HG03565 (cell line): ENCODE data around the gene DBR1.
A peak's percentile ranks its signal among the peaks of the same experiment; 100 is the strongest.
"Not testable (repeated sequence)": the region's sequence is repeated elsewhere in the genome, so short reads cannot be mapped to it uniquely, and the experiment has no call there.

ENCODE experiments used
- ATAC-seq: cut with Tn5 transposase; IDR thresholded peaks from one replicate; pipeline ENCODE4 v1.9.1; 2021; ENCODE audit warnings: mild to moderate bottlenecking, moderate library complexity; ENCODE audit not compliant: unreplicated experiment

DBR1 gene

DNA sequence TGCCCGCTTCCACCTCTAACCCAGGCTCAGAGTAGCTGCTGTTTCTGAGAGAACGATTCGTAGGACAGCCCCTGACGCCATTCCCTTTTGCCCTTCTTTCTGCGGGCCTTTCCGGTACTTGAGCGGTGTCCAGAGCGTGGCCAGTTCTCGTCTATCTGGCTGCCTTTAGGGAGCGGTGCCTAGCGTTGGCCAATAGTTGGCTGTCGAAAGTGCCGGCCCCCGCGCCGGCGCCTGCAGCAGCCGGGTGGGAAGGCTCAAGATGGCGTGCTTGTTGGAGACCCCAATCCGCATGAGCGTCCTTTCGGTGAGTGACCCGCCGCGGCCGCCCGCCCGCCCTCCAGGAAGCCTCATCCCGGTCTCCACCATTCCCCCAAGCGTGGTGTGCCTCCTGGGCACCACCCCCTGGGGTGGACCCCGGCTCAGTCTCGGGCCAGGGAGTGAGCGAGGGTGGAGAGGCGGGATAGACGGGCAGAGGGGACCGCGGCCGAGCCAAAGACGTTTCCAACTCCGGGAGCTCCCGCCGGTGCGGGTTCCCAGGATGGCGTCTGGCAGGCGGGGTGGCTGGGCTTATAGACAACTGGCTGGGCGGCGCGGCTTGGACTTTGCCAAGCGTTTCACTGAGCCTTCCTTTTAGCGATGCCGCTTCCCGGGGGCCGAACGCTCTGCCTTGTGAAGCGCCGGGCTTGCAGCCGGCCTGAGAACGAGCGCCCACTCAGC, 12.7 kb upstream of the DBR1 start, which contains the start of gene ARMC8:
TSS of gene ARMC8 (plus strand) at position 6 of the 717 bp plus-strand sequence. CDS start at position 260, 254 bp downstream.
- peak; percentile 28 for ATAC-seq

DNA sequence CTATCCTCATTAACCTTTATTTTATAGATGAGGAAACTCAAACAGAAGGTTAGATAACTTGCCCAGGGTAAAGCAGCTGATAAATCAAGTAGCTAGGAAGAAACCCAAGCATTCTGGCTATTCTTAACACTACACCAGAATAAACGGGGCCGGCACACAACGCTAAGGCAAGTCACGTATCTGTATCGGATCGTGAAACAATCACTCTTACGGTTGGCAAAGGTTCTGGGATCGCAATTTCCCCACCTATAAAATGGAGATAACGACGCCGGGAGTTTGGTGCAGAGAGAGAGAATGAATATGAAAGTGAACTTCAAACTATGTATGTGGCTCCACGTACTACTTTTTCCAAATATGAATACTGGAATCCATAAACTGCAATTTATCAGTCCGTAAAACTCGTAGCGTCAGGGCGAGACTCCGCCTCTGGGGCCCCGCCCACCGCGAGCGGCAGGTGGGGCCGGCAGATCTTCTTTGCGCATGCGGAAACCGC, 12.1 kb upstream of the DBR1 start:
- ATAC-seq, result peak; percentile 84

DNA sequence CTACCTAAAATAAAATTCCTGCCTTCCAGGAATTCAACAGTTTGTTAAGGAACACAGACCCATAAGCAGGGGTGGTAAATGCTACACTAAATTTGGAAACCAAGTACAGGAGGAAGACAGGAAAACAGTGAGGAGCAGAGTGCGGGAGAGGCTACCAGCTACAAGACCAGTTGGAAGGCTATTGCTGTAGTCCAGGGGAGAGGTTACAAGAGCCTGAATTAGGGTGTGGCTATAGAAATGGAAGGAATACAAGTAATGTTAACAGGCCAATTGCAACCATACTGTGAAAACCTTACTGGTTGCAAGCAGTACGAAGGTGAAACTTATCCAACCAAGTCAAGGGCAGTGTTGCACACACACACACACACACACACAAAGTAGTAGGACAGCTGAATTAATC, 11.5 kb upstream of the DBR1 start:
- ATAC-seq, result no peak

DNA sequence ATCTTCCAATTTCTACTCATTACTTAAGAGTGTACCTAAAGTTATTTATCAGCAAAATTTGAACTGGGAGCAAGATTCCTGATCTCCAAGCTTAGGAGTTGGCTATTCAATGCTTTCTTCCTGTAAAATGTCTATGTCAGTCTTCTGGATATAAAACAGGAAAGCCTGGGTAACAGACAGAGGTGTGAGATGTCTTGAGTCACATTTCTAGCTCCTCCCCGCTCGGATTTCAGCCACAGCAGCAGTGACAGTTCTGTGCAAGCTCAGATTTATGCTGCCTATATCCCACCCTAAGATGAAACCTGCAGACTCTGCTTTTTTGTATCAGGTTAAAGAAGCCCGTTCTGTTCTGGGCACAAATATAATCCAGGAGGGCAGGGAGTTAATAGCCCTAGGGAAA, 10.3 kb upstream of the DBR1 start:
- no peak for ATAC-seq

DNA sequence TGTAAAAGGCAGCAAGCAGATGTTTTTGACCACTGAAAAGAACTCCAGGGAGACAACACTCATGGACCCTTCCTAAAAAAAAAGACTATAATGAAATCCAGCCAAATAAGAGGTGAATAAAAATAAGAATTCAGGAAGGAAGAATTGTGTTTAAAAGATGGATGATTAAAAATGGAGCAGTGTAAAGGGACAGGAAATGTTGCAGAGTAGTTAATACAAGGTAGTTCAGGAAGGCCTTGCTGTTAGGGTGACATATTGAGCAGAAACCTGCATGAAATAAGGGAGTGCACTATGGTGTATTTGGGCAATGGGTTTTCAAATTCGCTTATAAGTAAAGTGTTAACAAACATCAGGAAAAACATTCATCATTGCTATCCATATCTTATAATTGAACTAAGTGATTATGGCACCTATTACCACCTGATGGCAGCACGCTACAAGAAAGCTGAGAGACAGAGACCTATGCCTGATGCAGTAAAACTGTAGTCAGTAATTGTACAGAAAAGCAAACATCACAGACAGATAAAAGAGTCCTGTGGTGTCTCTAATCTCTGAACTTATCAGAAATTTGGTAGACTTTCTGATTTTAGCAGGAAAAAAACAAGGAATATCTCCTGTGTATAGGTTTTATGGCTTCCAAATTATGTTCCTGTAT, 5.8 kb upstream of the DBR1 start:
- peak; percentile 83 for ATAC-seq

DNA sequence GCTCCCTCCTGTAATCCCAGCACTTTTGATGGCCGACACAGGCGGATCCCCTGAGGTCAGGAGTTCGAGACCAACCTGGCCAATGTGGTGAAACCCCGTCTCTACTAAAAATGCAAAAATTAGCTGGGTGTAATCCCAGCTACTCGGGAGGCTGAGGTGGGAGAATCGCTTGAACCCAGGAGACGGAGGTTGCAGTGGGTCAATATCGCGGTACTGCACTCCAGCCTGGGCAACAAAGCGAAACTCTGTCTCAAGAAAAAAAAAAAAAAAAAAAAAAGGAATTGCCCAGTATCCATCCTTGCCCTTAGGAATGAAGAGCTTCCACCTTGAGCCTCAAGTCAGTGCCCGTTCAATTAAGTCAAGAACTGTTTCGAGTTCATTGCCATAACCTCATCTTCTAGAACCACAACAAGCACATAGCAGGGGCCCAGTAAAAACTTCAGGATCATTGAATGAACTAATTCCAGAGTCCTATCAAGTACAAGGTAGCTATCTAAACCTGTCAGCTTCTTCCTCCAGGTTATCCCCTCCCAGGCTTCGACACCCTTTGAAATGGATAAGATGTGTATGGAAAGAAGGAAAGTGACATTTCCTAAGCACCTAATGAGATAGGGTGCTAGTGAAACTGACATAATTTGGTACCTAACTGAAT, 826 bp downstream of the DBR1 start:
- ATAC-seq, result no peak

DNA sequence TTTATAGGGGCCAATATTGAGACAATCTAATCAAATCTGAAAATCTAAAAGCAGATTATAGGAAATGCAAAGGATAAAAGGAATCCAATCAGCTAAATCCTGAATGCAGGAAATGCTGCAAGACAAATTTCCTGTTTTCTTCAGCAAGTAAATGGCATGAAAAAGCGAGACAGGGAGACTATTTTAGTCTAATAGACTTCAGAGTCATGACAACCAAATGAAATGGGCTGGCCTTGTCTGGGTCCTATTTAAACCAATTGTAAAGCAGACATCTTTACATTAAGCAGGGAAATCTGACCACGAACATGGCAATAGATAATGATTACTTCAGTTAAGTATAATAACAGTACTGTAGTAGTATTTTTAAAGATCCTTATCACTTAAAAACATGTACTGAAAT, 2.1 kb downstream of the DBR1 start:
- ATAC-seq, result no peak

DNA sequence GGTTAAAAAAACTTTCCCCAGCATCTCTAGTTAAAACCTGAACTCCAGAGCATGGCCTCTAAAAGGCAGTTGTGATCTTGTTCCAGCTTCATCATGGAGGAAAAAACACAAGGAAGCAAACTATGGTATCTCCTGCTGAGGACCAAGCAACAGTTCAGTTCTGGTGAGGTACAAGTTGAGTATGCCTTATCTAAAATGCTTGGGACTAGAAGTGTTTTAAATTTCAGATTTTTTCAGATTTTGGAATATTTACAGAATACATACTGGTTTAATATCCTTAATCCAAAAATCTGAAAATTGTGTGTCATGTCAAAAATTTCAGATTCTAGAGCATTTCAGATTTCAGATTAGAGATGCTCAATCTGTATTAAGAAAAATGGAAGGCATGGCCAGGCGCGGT, 9.7 kb downstream of the DBR1 start:
- ATAC-seq, result no peak

DNA sequence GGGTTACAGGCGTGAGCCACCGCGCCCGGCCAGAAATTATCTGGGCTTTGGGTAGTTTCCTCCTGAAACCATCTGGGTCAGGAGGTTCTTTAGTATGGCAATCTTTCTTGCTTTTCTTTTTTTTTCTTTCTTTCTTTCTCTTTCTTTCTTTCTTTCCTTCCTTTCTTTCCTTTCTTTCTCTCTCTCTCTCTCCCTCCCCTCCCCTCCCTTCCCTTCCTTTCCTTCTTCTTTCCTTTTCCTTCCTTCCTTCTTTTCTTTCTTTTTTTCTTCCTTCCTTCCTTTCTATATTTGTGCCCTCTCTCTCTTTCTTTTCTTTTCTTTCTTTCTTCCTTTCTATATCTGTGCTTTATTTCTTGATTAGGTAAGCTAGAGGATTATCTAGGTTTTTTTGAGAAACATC, 17.0 kb downstream of the DBR1 start:
- no peak for ATAC-seq

DNA sequence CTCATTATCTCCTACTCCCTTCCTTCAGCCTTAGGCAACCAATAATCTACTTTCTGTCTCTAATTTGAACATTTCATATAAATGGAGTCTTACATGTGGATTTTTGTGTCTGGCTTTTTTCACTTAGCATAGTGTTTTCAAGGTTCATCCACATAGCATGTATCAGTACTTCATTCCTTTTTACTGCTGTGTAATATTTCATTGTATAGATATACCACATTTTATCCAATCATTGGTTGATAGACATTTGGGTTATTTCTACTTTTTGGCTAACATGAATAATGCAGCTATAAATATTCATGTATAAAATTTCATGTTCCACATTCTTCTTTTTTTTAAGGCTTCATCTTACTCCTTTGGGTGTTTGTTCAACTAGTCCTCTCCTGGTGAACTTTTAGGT, 20.2 kb downstream of the DBR1 start:
- ATAC-seq, result no peak

DNA sequence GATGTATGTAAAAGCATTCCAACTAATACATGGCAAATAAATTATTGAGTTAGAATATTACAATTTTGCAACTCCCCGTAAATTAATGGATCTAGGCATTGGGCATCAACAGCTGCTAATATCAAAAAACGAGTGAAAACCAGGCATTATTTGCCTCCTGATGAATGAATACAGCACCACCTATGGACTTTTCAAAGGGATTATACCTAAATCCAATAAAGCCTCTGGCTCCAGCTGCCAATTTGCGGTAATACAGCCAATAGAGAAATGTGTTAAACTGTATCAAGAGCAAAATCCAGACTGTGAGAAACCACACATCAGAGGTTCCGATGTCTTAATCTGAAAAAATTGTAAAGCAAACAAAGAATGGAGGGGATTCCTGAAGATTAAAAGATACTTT, 26.2 kb downstream of the DBR1 start:
- ATAC-seq, result no peak

DNA sequence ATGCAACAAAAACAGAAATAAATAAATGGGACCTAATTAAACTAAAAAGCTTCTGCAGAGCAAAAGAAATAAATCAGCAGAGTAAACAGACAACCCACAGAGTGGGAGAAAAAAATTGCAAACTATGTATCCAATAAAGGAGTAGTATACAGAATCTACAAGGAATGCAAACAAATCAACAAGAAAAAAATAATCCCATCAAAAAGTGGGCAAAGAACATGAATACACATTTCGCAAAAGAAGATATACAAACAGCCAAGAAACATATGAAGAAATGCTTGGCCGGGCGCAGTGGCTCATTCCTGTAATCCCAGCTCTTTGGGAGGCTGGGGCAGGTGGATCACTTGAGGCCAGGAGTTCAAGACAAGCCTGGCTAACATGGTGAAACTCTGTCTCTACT, 32.5 kb downstream of the DBR1 start:
- not testable (repeated sequence) for ATAC-seq

DNA sequence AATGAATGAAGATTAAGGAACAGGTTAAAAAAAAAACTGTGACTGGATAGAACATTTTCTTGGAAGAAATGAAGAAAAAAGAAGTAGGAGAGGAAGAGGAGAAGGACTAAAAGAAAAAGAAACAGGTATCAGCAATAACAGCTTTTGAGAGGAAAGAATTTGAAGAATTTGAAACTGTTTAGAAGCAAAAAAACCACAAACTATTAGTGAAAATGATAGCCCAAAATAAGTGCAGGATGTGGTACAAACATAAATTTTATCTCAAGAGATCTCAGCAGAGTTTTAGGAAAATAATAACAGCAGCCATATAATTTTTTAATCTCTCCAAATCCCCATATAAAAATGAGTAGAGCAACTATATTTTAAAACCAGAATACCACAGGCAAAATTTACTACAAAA, 33.8 kb downstream of the DBR1 start:
- no peak for ATAC-seq

DNA sequence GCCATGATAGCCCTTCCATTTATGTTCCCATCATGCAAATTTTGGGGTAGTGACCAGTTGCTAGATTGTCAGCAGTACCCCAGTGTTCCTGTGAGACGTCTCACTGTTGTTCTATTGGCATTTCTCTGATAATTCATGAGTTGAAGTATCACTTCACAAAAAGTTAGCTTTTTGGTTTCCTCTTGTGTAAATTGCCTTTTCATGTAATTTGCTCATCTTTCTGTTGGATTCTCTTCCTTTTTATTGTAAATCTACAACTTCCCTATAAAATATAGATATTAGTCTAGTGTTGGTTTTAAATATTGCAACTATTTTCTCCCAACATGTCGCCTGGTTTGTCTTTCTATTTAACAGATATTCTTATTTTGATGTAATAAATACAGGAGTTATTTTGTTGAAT, 35.0 kb downstream of the DBR1 start:
- ATAC-seq, result no peak

DNA sequence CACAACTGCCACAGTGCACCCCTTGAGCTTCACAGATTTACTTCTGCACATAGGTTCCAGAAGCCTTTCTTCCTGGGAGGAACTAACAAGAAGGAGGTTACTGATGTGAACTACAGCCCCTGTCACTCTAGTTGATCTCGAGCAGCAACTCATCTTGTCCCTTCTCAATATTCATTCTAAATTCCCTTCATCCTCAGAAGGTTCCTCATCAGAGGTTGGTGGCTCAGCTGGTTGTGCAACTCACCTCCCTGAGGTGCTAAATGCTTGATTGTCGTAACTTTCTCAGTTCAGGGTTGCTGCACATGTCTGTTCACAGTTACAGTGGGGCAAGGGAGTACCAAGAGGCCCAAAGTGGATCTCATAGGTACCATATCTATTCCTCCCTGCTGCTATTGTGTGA, 36.9 kb downstream of the DBR1 start:
- ATAC-seq, result no peak

DNA sequence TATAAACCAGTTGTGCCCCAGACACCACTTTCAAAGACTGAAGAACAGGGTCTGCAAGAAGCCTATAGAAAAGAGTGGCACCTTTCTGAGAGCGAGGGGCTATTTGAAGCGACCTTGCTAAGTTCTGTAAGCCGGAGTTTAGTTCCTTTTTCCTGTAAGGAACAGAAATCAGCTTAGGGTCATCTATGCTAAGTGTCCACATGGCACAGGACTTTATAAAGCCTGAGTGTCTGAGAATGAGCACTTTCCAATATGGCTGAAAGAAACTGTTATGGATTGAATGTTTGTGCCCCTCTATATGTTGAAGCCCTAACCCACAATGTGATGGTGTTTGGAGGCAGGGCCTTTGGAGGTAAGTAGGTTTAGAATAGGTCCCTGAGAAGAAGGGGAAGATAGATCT, 38.5 kb downstream of the DBR1 start:
- ATAC-seq, result no peak

DNA sequence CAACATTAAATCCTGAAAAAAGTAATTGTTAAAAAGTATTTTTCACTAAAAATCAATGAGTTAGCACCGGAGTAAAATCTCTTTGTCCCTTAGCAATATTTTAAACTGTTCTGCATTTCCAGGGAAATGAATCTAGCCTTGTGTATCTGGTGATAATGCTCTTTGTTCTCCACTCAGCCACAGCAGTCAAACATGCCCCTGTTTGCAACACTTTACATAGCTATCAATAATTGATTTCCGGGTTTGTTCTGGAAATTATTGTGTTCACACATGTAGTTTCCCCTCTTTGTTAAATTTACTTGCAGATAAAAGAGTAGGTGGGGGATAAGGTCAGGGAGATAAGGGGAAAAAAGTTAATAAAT, 38.9 kb downstream of the DBR1 start:
- ATAC-seq, result no peak

DNA sequence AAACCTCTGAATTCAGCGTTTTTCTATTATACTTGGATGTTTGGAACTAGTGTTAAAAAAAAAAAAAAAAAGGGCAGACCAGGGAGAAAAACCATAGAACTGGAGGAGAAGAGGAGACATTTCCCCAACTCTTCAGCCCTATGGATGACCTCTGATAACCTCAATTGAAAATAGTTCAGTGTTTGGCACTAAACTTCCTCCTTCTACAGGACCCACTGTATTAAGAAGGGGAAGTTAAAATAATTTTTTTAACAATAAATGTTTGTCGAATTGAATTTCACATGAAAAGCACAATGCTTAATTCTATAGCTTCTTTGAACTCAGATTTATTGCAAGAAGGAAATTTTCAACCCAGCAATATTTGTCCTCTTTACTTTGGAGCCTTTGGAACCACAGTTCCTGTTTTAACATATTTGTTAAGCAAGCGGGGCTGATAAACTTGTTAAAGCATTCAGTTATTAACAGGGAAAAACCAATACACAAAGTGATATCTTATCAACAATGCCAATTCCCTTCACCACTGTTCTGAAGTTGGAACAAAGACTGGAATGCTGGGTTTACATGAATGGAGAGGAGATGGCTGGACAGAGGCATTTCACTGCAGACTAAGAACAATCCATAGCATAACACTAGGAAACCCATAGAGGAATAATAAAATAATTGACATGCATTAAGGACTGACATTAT, 39.4 kb downstream of the DBR1 start:
- no peak for ATAC-seq

DNA sequence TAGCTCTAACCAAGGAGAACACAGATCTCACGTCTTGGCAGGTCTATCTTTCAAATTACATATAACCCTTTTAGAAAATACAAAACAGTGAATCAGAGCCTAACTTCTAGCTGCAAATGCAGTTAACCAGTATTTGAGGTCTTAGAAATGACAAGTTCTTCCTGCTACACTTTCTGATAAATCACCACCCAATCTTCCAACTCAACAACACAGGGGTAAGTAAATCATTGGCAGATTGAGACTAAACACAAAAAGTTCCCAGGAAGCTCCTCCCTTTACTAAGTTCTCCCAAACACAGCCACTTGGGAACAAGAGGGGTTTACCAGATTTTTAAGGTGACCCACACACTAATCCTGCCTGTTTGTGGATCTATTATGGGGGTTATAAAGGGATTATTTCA, 42.5 kb downstream of the DBR1 start, which contains the start of gene A4GNT:
TSS of gene A4GNT (minus strand) at position 152 of the 400 bp plus-strand sequence. CDS start 1,134 bp downstream, outside the sequence.
- no peak for ATAC-seq

DNA sequence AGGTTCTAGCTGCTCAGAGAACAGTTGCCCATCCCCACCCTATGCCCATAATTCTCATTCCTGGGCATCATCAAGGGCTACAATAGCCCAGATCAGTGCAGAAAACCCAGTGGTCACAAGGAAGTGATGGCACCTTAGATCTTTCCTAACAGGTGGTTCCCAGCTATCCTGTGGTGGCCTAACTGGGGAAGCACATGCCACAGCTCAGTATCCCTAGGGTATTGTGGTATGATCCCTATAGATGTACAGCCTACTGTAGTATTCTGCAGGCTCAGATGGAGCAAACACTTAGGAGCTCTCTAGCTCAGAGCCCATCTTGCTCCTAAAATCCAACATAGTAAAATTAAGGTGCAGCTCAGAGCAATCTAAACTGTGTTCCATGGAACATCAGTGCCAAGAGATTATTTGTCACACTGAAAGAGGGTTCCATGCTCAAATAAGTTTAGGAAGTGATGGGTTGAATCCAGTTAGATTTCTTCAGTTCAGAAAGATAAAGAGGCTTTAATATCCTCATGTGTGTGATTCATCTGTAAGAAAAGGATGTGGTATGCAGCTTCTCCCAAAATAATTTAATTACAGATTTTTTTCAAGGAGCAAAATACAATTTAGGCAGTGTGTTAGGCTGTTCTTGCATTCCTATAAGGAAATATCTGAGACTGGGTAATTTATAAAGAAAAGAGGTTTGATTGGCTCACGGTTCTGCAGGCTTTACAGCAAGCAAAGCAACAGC, 46.9 kb downstream of the DBR1 start:
- ATAC-seq, result no peak
